ENCODE data around the gene S100A3.
A peak's percentile ranks its signal among the peaks of the same experiment; 100 is the strongest.

The S100A3 gene

GRCh38 chr1:153539395-153540093 is 9.5 kb downstream of the S100A3 start:
- 0 out of 2 replicates have a peak, but pooled peaks cover 2% of the 10 kb centered on the region for H3K79me2 ChIP-seq (ENCODE audit: low read length)
- H2AFZ ChIP-seq (ENCODE audit: low read depth, low read length) = no peak overlapping the region
- H3K27ac ChIP-seq (ENCODE audit: low read length) = no peak overlapping the region
- H3K36me3 ChIP-seq (replicated peaks; ENCODE audit: low read depth, low read length) = peaks cover 12% of the 10 kb centered on the region
- H3K27me3 ChIP-seq (ENCODE audit: low read depth, low read length) = no peaks in the 10 kb centered on the region
- H3K9ac ChIP-seq (ENCODE audit: low read length) = no peak overlapping the region
- H4K20me1 ChIP-seq (ENCODE audit: insufficient read depth, low read length) = no peaks in the 10 kb centered on the region
- H3K4me1 ChIP-seq (ENCODE audit: low read length) = peaks cover 32% of the 10 kb centered on the region
- TF ChIP-seq CTCF (IDR thresholded peaks at IDR 0.05; ENCODE audit: low read depth, low read length) = no peak
- no peak for TF ChIP-seq EZH2phosphoT487 (IDR thresholded peaks at IDR 0.05; ENCODE audit: low read depth)
- H3K9me3 ChIP-seq (ENCODE audit: insufficient read depth, low read length) = no peaks in the 10 kb centered on the region
- no peak overlapping the region for H3K4me3 ChIP-seq (ENCODE audit: low read length)
- no peak overlapping the region for H3K4me2 ChIP-seq (ENCODE audit: low read length)

- 0 out of 2 replicates have a peak, but pooled peaks cover 2% of the 10 kb centered on the region for H3K79me2 ChIP-seq (ENCODE audit: low read length)
- H3K4me1 ChIP-seq (ENCODE audit: low read length) = peaks cover 29% of the 10 kb centered on the region
- H3K9me3 ChIP-seq (ENCODE audit: insufficient read depth, low read length) = no peaks in the 10 kb centered on the region
- no peak for TF ChIP-seq CTCF (IDR thresholded peaks at IDR 0.05; ENCODE audit: low read depth, low read length)
- TF ChIP-seq EZH2phosphoT487 (IDR thresholded peaks at IDR 0.05; ENCODE audit: low read depth) = no peak
- no peak overlapping the region for H3K9ac ChIP-seq (ENCODE audit: low read length)
- H3K4me2 ChIP-seq (ENCODE audit: low read length) = no peak overlapping the region
- no peaks in the 10 kb centered on the region for H3K27me3 ChIP-seq (ENCODE audit: low read depth, low read length)
- no peaks in the 10 kb centered on the region for H4K20me1 ChIP-seq (ENCODE audit: insufficient read depth, low read length)
- H3K27ac ChIP-seq (ENCODE audit: low read length) = no peak overlapping the region
- H3K36me3 ChIP-seq (replicated peaks; ENCODE audit: low read depth, low read length) = peaks cover 3% of the 10 kb centered on the region
- no peak overlapping the region for H2AFZ ChIP-seq (ENCODE audit: low read depth, low read length)
- H3K4me3 ChIP-seq (ENCODE audit: low read length) = no peak overlapping the region
Observed at GRCh38 chr1:153538315-153538821, 10.7 kb downstream of the S100A3 start.

GRCh38 chr1:153537376-153537730 is 11.7 kb downstream of the S100A3 start:
- no peak overlapping the region for H3K4me3 ChIP-seq (ENCODE audit: low read length)
- no peak overlapping the region for H2AFZ ChIP-seq (ENCODE audit: low read depth, low read length)
- H3K79me2 ChIP-seq (ENCODE audit: low read length) = 0 out of 2 replicates have a peak, but pooled peaks cover 2% of the 10 kb centered on the region
- H3K9ac ChIP-seq (ENCODE audit: low read length) = no peak overlapping the region
- TF ChIP-seq EZH2phosphoT487 (IDR thresholded peaks at IDR 0.05; ENCODE audit: low read depth) (no peak), CTCF (IDR thresholded peaks at IDR 0.05; ENCODE audit: low read depth, low read length) (no peak)
- no peaks in the 10 kb centered on the region for H3K9me3 ChIP-seq (ENCODE audit: insufficient read depth, low read length)
- no peaks in the 10 kb centered on the region for H3K36me3 ChIP-seq (replicated peaks; ENCODE audit: low read depth, low read length)
- no peaks in the 10 kb centered on the region for H3K27me3 ChIP-seq (ENCODE audit: low read depth, low read length)
- H3K4me1 ChIP-seq (ENCODE audit: low read length) = peaks cover 38% of the 10 kb centered on the region
- H4K20me1 ChIP-seq (ENCODE audit: insufficient read depth, low read length) = no peaks in the 10 kb centered on the region
- H3K27ac ChIP-seq (ENCODE audit: low read length) = no peak overlapping the region
- no peak overlapping the region for H3K4me2 ChIP-seq (ENCODE audit: low read length)

- H3K36me3 ChIP-seq (replicated peaks; ENCODE audit: low read depth, low read length) = no peaks in the 10 kb centered on the region
- H3K27me3 ChIP-seq (ENCODE audit: low read depth, low read length) = no peaks in the 10 kb centered on the region
- H4K20me1 ChIP-seq (ENCODE audit: insufficient read depth, low read length) = no peaks in the 10 kb centered on the region
- peak overlapping the region; percentile 87 for H3K9ac ChIP-seq (ENCODE audit: low read length)
- peak overlapping the region; percentile 79 for H2AFZ ChIP-seq (ENCODE audit: low read depth, low read length)
- peak overlapping the region; percentile 48 for H3K27ac ChIP-seq (ENCODE audit: low read length)
- 0 out of 2 replicates have a peak, but pooled peaks cover 2% of the 10 kb centered on the region for H3K79me2 ChIP-seq (ENCODE audit: low read length)
- TF ChIP-seq EZH2phosphoT487 (IDR thresholded peaks at IDR 0.05; ENCODE audit: low read depth) (no peak), CTCF (IDR thresholded peaks at IDR 0.05; ENCODE audit: low read depth, low read length) (no peak)
- H3K9me3 ChIP-seq (ENCODE audit: insufficient read depth, low read length) = no peaks in the 10 kb centered on the region
- peak overlapping the region; percentile 83 for H3K4me3 ChIP-seq (ENCODE audit: low read length)
- peaks cover 42% of the 10 kb centered on the region for H3K4me1 ChIP-seq (ENCODE audit: low read length)
- peak overlapping the region; percentile 100 for H3K4me2 ChIP-seq (ENCODE audit: low read length)
Observed at GRCh38 chr1:153536671-153537375, 12.2 kb downstream of the S100A3 start.
